CD4-positive, alpha-beta T cell (primary cell): Measurements from ENCODE around the gene CHIC2. TPM values are rescaled to one million over a fixed set of nuclear protein-coding genes. Genes with fewer than 3 reads are reported as not detected.
"Not testable (repeated sequence)": the region's sequence is repeated elsewhere in the genome, so short reads cannot be mapped to it uniquely, and the experiment has no call there.

ENCODE experiments used
- ATAC-seq: fragments of 200-7000 bp; cut with Tn5 transposase; one replicate; pipeline ENCODE4 v1.10.0; 2022; ENCODE audit warnings: mild to moderate bottlenecking; ENCODE audit not compliant: poor library complexity
- CTCF ChIA-PET: fragments of 350-600 bp; sonication (Branson Sonifier 250); formaldehyde crosslinking; loops from one replicate; lab custom pipeline; 2021; ENCODE audit warnings: antibody characterized with exemption, inconsistent platforms; lab: Charles Lee
- POLR2A ChIA-PET: fragments of 350-600 bp; sonication (Branson Sonifier 250); formaldehyde crosslinking; loops from one replicate; lab custom pipeline; 2021; ENCODE audit warnings: antibody characterized with exemption, inconsistent platforms; lab: Charles Lee
- DNase-seq, 14 experiments: peaks; one replicate each; pipeline ENCODE4 v3.0.0-alpha.2; 2013 to 2020; ENCODE audit warnings: mixed read lengths in 2 of 14
- H3K27ac ChIP-seq, 2 donors: one replicate each; pipeline versions ENCODE4 v1.5.1 to v1.7.0; 2013; ENCODE audit warnings: low read length in 2 of 2, low read depth in 1 of 2, mild to moderate bottlenecking in 1 of 2
- H3K27me3 ChIP-seq, 2 experiments: 1 replicate in 1 of 2; 2 replicates in 1 of 2; pipeline versions ENCODE4 v1.6.1 to v1.7.0; 2013; ENCODE audit warnings: low read length in 2 of 2, control low read depth in 1 of 2, mild to moderate bottlenecking in 1 of 2, moderate library complexity in 1 of 2; ENCODE audit not compliant: insufficient read depth in 2 of 2, control insufficient read depth in 1 of 2
- H3K36me3 ChIP-seq: one replicate; pipeline ENCODE4 v1.6.1; 2013; ENCODE audit warnings: low read length, control low read depth; ENCODE audit not compliant: insufficient read depth
- H3K4me1 ChIP-seq: one replicate; pipeline ENCODE4 v1.6.1; 2013; ENCODE audit warnings: low read length, control low read depth; ENCODE audit not compliant: insufficient read depth
- H3K4me3 ChIP-seq: one replicate; pipeline ENCODE4 v1.5.1; 2013; ENCODE audit warnings: mild to moderate bottlenecking, low read length, moderate library complexity
- H3K9me3 ChIP-seq, 2 experiments: 1 replicate in 1 of 2; 2 replicates in 1 of 2; pipeline versions ENCODE4 v1.6.1 to v1.7.0; 2013; ENCODE audit warnings: low read length in 2 of 2, mild to moderate bottlenecking in 2 of 2, control low read depth in 1 of 2, moderate library complexity in 1 of 2; ENCODE audit not compliant: control insufficient read depth in 1 of 2, insufficient read depth in 1 of 2
- H3K27ac Mint-ChIP-seq: one replicate; pipeline ENCODE4 v1.8.0; 2020; ENCODE audit warnings: mixed read lengths
- H3K27me3 Mint-ChIP-seq: one replicate; pipeline ENCODE4 v1.8.0; 2021; ENCODE audit warnings: mixed read lengths
- H3K36me3 Mint-ChIP-seq: one replicate; pipeline ENCODE4 v1.8.0; 2021; ENCODE audit warnings: low read depth, mixed read lengths
- H3K4me1 Mint-ChIP-seq: one replicate; pipeline ENCODE4 v1.8.0; 2021; ENCODE audit warnings: low read depth, mixed read lengths
- H3K4me3 Mint-ChIP-seq: one replicate; pipeline ENCODE4 v1.8.0; 2020; ENCODE audit warnings: mild to moderate bottlenecking, mixed read lengths
- H3K9me3 Mint-ChIP-seq: one replicate; pipeline ENCODE4 v1.8.0; 2020; ENCODE audit warnings: mixed read lengths
- CTCF ChIP-seq: fragments of 200-600 bp; IDR thresholded peaks from one replicate; pipeline ENCODE4 v1.8.0; 2022; ENCODE audit warnings: antibody characterized with exemption, mild to moderate bottlenecking
- intact Hi-C, 2 experiments: fragments of 100-400 bp; cut with DNase I in 1 of 2; cut with micrococcal nuclease in 1 of 2; formaldehyde crosslinking; loops; one replicate each; pipeline versions ENCODE4 v1.15.1 to v1.9.0; 2023 to 2025; cut with DNase I, micrococcal nuclease
- total RNA-seq, 174 experiments: library from RNA in 2 of 174; stranded (reverse) in 2 of 174; gene quantifications; one replicate each; pipeline ENCODE4 v1.2.3 and lab custom pipeline; 2021 to 2026

CHIC2 gene
- total RNA-seq, 2 experiments from 2014 or later, result 53.8 to 59.2 TPM

DNA sequence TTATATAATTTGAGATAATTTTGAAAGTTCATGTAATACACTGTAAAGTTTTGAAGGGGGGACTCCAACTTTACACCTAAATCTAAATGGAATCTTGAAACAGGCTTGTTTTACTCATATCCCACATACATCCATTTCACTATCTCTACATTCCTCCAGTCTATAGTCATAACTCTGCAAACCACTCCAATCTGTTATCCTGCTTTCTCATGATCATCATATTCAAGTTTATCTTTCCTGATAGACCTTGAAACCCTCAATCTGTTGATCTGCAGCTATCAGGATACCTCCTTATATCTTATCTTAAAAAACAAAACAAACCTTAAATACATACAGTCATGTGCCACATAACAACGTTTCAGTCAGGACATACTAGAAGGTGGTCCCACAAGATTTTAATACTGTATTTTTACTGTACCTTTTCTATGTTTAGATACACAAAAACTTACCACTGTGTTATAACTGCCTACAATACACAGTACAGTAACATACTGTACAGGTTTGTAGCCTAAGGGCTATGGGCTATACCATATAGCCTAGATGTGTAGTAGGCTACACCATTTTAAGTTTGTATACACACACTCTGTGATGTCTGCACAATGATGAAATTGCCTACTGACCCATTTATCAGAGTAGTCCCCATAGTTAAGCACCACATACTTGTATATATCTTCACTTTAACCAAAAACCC is 14.0 kb downstream of the CHIC2 start:
- H3K9me3 ChIP-seq, result no peaks in the 10 kb centered on the region
- peaks cover 61% of the 10 kb centered on the region for H3K36me3 Mint-ChIP-seq
- H3K9me3 Mint-ChIP-seq, result no peaks in the 10 kb centered on the region
- H3K4me1 Mint-ChIP-seq, result peaks cover 42% of the 10 kb centered on the region
- intact Hi-C loops, result no loop called here
- no peak for ATAC-seq
- no peaks in the 10 kb centered on the region for H3K27me3 ChIP-seq
- no peak overlapping the region for H3K4me3 Mint-ChIP-seq
- POLR2A ChIA-PET, result no interaction called here
- peaks cover 11% of the 10 kb centered on the region for H3K36me3 ChIP-seq
- no peak for TF ChIP-seq CTCF
- CTCF ChIA-PET, result interaction anchor here (0.6 kb wide), 1 partner anchor 63 kb away, joined by 3 read pairs; no protein-coding TSS in a partner anchor
- no peak overlapping the region for H3K27ac ChIP-seq
- no peaks in the 10 kb centered on the region for H3K27me3 Mint-ChIP-seq
- no peak overlapping the region for H3K4me3 ChIP-seq
- peaks cover 3% of the 10 kb centered on the region for H3K4me1 ChIP-seq
- no peak for DNase-seq
- H3K27ac Mint-ChIP-seq, result no peak overlapping the region

DNA sequence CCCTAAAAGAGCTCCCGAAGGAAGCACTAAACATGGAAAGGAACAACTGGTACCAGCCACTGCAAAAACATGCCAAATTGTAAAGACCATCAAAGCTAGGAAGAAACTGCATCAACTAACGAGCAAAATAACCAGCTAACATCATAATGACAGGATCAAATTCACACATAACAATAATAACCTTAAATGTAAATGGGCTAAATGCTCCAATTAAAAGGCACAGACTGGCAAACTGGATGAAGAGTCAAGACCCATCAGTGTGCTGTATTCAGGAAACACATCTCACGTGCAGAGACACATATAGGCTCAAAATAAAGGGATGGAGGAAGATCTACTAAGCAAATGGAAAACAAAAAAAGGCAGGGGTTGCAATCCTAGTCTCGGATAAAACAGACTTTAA is 20.8 kb downstream of the CHIC2 start:
- intact Hi-C loops, result not testable (repeated sequence)

GRCh38 chr4:54041933-54042332 is 22.5 kb downstream of the CHIC2 start:
- no peak for TF ChIP-seq CTCF
- intact Hi-C loops, result no loop called here
- peaks cover 4% of the 10 kb centered on the region for H3K9me3 Mint-ChIP-seq
- H3K9me3 ChIP-seq, result no peaks in the 10 kb centered on the region
- peaks cover 9% of the 10 kb centered on the region for H3K4me1 ChIP-seq
- DNase-seq, result no peak
- peak overlapping the region; percentile 27 for H3K4me3 Mint-ChIP-seq
- H3K36me3 Mint-ChIP-seq, result peaks cover 76% of the 10 kb centered on the region
- no peak overlapping the region for H3K4me3 ChIP-seq
- no peak overlapping the region for H3K27ac ChIP-seq
- no peak for ATAC-seq
- peaks cover 7% of the 10 kb centered on the region for H3K36me3 ChIP-seq
- CTCF ChIA-PET, result no interaction called here
- POLR2A ChIA-PET, result no interaction called here
- H3K27me3 Mint-ChIP-seq, result no peaks in the 10 kb centered on the region
- H3K4me1 Mint-ChIP-seq, result peaks cover 40% of the 10 kb centered on the region
- no peak overlapping the region for H3K27ac Mint-ChIP-seq
- no peaks in the 10 kb centered on the region for H3K27me3 ChIP-seq

More for the DNA sequence above, 20.8 kb downstream of the CHIC2 start:
- H3K4me1 ChIP-seq, H3K27ac ChIP-seq, H3K27me3 ChIP-seq, DNase-seq, POLR2A ChIA-PET, H3K36me3 ChIP-seq, ATAC-seq, H3K4me3 ChIP-seq, H3K9me3 ChIP-seq, CTCF ChIA-PET, H3K4me3 Mint-ChIP-seq, H3K27ac Mint-ChIP-seq, H3K27me3 Mint-ChIP-seq, H3K9me3 Mint-ChIP-seq: not testable (repeated sequence)
- Mint-ChIP-seq H3K36me3 (peaks cover 76% of the 10 kb centered on the region), H3K4me1 (peaks cover 39% of the 10 kb centered on the region)
